ENCODE results near the gene E2F4. TPM values are rescaled to one million over a fixed set of nuclear protein-coding genes. Genes with fewer than 3 reads are reported as not detected.

Gene E2F4
- total and polyA plus RNA-seq, 9 of the 15 experiments (the other 6 are each of a cell fraction or from before 2014, with no cell fraction given): 9.7 to 139 (median 106) TPM

DNA sequence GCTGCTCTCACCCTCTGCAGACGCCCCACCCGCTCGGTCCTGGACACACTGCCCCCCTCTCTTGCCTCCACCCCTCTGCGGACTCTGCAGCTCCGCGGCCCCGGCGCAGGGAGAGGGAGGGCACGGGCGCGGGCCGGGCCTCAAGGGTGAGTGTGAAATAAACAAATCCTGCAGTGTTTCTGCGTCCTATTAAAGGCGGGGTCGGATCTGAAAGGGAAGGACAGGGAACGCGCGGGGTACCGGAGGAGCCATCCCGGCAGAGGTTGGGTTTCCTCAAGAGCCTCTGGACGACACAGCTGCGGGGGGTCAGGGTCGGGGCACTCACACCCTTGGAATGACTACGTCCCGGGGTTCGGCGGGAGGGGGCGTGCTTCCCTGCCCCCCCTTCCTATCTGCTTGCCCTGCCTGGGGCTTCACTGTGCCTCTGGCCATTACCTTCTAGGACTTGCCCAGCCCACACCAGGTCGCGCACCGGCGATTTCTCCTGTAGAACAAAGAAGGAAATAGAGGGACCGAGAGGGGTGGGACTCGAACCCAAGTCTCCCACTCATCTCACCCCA, 27.9 kb upstream of the E2F4 start:
- in situ Hi-C loops (cut with MboI) (loop anchor here (25.0 kb wide), 1 partner anchor 202 kb away; the partner anchor contains the start of gene CES3), intact Hi-C loops (cut with micrococcal nuclease) (no loop called here)
- Histone ChIP-seq H3K79me2 (ENCODE audit: control insufficient read depth, insufficient read depth, low read length) (peaks cover 24% of the 10 kb centered on the region), H3K36me3 (ENCODE audit: control insufficient read depth, insufficient read depth, low read length) (peaks cover 13% of the 10 kb centered on the region; the same call in 2 of the 3 replicates), H3K4me3 (no peak overlapping the region), H3K4me2 (ENCODE audit: insufficient read depth, low read length) (no peak overlapping the region; the same call in 1 of the 2 replicates), H2AFZ (ENCODE audit: low read depth, low read length) (peak overlapping the region; percentile 40; the same call in 1 of the 2 replicates), H3K9me1 (ENCODE audit: control insufficient read depth, insufficient read depth, low read length) (no peaks in the 10 kb centered on the region), H3K4me1 (replicated peaks in 1 of 2; ENCODE audit: control insufficient read depth in 2 of 2, insufficient read depth in 2 of 2, low read length in 2 of 2) (peaks cover 14 to 84% of the 10 kb centered on the region in 2 experiments), H3K27ac (ENCODE audit: extremely low read depth, low read depth, low read length) (peak overlapping the region; percentile 41; the same call in 1 of the 3 replicates), H3K9me3 (replicated peaks; ENCODE audit: control insufficient read depth, insufficient read depth, low read depth, low read length) (no peaks in the 10 kb centered on the region), H3K27me3 (ENCODE audit: control insufficient read depth in 2 of 2, insufficient read depth in 2 of 2, low read length in 2 of 2) (no peaks in the 10 kb centered on the region), H4K20me1 (replicated peaks; ENCODE audit: control insufficient read depth, insufficient read depth, low read length) (no peaks in the 10 kb centered on the region), H3K9ac (ENCODE audit: insufficient read depth in 1 of 2, low read depth in 2 of 2, low read length in 2 of 2) (peak overlapping the region in 1 of 2 experiments; percentile 80; a peak in 2 of 4 replicates)
- DNase-seq (ENCODE audit: extremely low read depth in 1 of 4, low spot score in 3 of 4): no peak
- peak; percentile 0; the same call in 1 of the 3 replicates for ATAC-seq
- 72% methylated on average over 24 of the region's 34 CpGs for WGBS (ENCODE audit: insufficient coverage, low coverage, missing lambda C conversion rate)
- TF ChIP-seq, protein P1, sequence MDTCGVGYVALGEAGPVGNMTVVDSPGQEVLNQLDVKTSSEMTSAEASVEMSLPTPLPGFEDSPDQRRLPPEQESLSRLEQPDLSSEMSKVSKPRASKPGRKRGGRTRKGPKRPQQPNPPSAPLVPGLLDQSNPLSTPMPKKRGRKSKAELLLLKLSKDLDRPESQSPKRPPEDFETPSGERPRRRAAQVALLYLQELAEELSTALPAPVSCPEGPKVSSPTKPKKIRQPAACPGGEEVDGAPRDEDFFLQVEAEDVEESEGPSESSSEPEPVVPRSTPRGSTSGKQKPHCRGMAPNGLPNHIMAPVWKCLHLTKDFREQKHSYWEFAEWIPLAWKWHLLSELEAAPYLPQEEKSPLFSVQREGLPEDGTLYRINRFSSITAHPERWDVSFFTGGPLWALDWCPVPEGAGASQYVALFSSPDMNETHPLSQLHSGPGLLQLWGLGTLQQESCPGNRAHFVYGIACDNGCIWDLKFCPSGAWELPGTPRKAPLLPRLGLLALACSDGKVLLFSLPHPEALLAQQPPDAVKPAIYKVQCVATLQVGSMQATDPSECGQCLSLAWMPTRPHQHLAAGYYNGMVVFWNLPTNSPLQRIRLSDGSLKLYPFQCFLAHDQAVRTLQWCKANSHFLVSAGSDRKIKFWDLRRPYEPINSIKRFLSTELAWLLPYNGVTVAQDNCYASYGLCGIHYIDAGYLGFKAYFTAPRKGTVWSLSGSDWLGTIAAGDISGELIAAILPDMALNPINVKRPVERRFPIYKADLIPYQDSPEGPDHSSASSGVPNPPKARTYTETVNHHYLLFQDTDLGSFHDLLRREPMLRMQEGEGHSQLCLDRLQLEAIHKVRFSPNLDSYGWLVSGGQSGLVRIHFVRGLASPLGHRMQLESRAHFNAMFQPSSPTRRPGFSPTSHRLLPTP (IDR thresholded peaks at IDR 0.05; ENCODE audit: borderline replicate concordance, extremely low read depth, insufficient read length): peak; percentile 12
- TF ChIP-seq MCM5 (IDR thresholded peaks at IDR 0.05; ENCODE audit: low read depth) (no peak), ELK3 (CRISPR knock-in tag; IDR thresholded peaks at IDR 0.05) (no peak), BCOR (IDR thresholded peaks at IDR 0.05) (no peak)
- BruUV-seq (replicated peaks): no TSS peak
- ChIA-PET CTCF (ENCODE audit: low intra/inter-chr PET ratio) (interaction anchor here (0.7 kb wide), 1 partner anchor 13 kb away, joined by 4 read pairs; the partner anchor contains the start of gene B3GNT9), POLR2A (no interaction called here)
- FAIRE-seq: no peak
